GM23338 (cell line): ENCODE data around the gene PCNX3. TPM values are rescaled to one million over a fixed set of nuclear protein-coding genes. Genes with fewer than 3 reads are reported as not detected.

Source experiments
- ATAC-seq: fragments of 200-7000 bp; cut with Tn5 transposase; 3 replicates; pipeline ENCODE4 v1.9.1; 2020
- DNase-seq: peaks from one replicate; pipeline ENCODE4 v3.0.0-alpha.2; 2015; ENCODE audit warnings: low spot score
- H2AFZ ChIP-seq: fragments of 200-600 bp; sonication (generic); 2 replicates; pipeline ENCODE4 v1.8.0; 2016; ENCODE audit warnings: antibody characterized with exemption, mild to moderate bottlenecking, moderate library complexity
- H3F3A ChIP-seq: fragments of 200-600 bp; sonication (generic); replicated peaks from 2 replicates; pipeline ENCODE4 v1.8.0; 2017; ENCODE audit warnings: antibody characterized with exemption, mixed run types, low read depth
- H3K27ac ChIP-seq: fragments of 200-600 bp; sonication (generic); 2 replicates; pipeline ENCODE4 v1.6.1; 2016; ENCODE audit warnings: low read depth
- H3K27me3 ChIP-seq: fragments of 200-600 bp; sonication (generic); 2 replicates; pipeline ENCODE4 v1.8.0; 2016; ENCODE audit warnings: mild to moderate bottlenecking, mixed run types, moderate library complexity; ENCODE audit not compliant: insufficient read depth
- H3K36me3 ChIP-seq: fragments of 200-600 bp; sonication (generic); 2 replicates; pipeline ENCODE4 v1.8.0; 2016; ENCODE audit warnings: mild to moderate bottlenecking; ENCODE audit not compliant: insufficient read depth
- H3K4me1 ChIP-seq: fragments of 200-600 bp; sonication (generic); 2 replicates; pipeline ENCODE4 v1.8.0; 2016; ENCODE audit warnings: mild to moderate bottlenecking, moderate library complexity; ENCODE audit not compliant: insufficient read depth
- H3K4me2 ChIP-seq: fragments of 200-600 bp; sonication (generic); 2 replicates; pipeline ENCODE4 v1.7.1; 2017; ENCODE audit warnings: mixed run types
- H3K4me3 ChIP-seq: fragments of 200-600 bp; sonication (generic); 2 replicates; pipeline ENCODE4 v1.6.1; 2016; ENCODE audit warnings: mixed run types
- H3K79me2 ChIP-seq: fragments of 200-600 bp; sonication (generic); replicated peaks from 2 replicates; pipeline ENCODE4 v1.8.0; 2017; ENCODE audit warnings: mild to moderate bottlenecking; ENCODE audit not compliant: insufficient read depth
- H3K9me2 ChIP-seq: fragments of 200-600 bp; sonication (generic); 2 replicates; pipeline ENCODE4 v1.8.0; 2017; ENCODE audit not compliant: insufficient read depth
- H4K20me1 ChIP-seq: fragments of 200-600 bp; sonication (generic); replicated peaks from 2 replicates; pipeline ENCODE4 v1.8.0; 2017; ENCODE audit warnings: mild to moderate bottlenecking; ENCODE audit not compliant: insufficient read depth
- H3K27ac Mint-ChIP-seq: 2 replicates; pipeline ENCODE4 v1.8.0; 2020; ENCODE audit warnings: inconsistent platforms, mild to moderate bottlenecking, moderate library complexity, mixed read lengths
- H3K27me3 Mint-ChIP-seq: 3 replicates; pipeline ENCODE4 v1.8.0; 2022; ENCODE audit warnings: low read depth, mild to moderate bottlenecking, moderate library complexity, mixed read lengths, inconsistent platforms; ENCODE audit not compliant: insufficient read depth, poor library complexity
- H3K36me3 Mint-ChIP-seq: 3 replicates; pipeline ENCODE4 v1.8.0; 2021; ENCODE audit warnings: low read depth, mild to moderate bottlenecking, inconsistent platforms, moderate library complexity, mixed read lengths
- H3K4me1 Mint-ChIP-seq: 3 replicates; pipeline ENCODE4 v1.8.0; 2020; ENCODE audit warnings: mild to moderate bottlenecking, inconsistent platforms, mixed read lengths
- H3K4me3 Mint-ChIP-seq: 3 replicates; pipeline ENCODE4 v1.8.0; 2021; ENCODE audit warnings: moderate library complexity, mild to moderate bottlenecking, inconsistent platforms, mixed read lengths
- H3K9me3 Mint-ChIP-seq: 3 replicates; pipeline ENCODE4 v1.8.0; 2020; ENCODE audit warnings: moderate library complexity, mild to moderate bottlenecking, inconsistent platforms, mixed read lengths
- CREB1 ChIP-seq: fragments of 250-450 bp; sonication (Bioruptor Pico); IDR thresholded peaks from 2 replicates; pipeline ENCODE4 v1.5.0; 2020; ENCODE audit warnings: low read depth, mild to moderate bottlenecking, moderate library complexity
- EZH2 ChIP-seq: fragments of 200-600 bp; sonication (generic); IDR thresholded peaks from one replicate; pipeline ENCODE4 v1.8.0; 2017; ENCODE audit warnings: antibody characterized with exemption, mild to moderate bottlenecking, low read depth; ENCODE audit not compliant: unreplicated experiment
- EZH2phosphoT487 ChIP-seq: fragments of 200-600 bp; sonication (generic); IDR thresholded peaks from one replicate; pipeline ENCODE4 v1.8.1; 2018; ENCODE audit warnings: antibody characterized with exemption; ENCODE audit not compliant: unreplicated experiment
- JUNB ChIP-seq: IDR thresholded peaks from one replicate; pipeline ENCODE4 v1.6.1; 2016; ENCODE audit warnings: antibody characterized with exemption; ENCODE audit not compliant: unreplicated experiment
- POLR2AphosphoS5 ChIP-seq: IDR thresholded peaks from 2 replicates; pipeline ENCODE4 v1.6.1; 2016; ENCODE audit warnings: antibody characterized with exemption, low read depth
- ZNF114 ChIP-seq: fragments of 250-450 bp; sonication (Bioruptor Pico); IDR thresholded peaks from 2 replicates; pipeline ENCODE4 v1.5.0; 2020; ENCODE audit warnings: mild to moderate bottlenecking, moderate library complexity
- ZNF331 ChIP-seq: fragments of 250-450 bp; sonication (Bioruptor Pico); IDR thresholded peaks from 2 replicates; pipeline ENCODE4 v1.5.0; 2020; ENCODE audit warnings: low read depth, mild to moderate bottlenecking, moderate library complexity
- polyA plus RNA-seq: library from polyadenylated mRNA; unstranded; fragments of >200 nt; fragmentation: Nextera tagmentation; extraction: Ambion mirVana; gene quantifications from 2 replicates; pipeline ENCODE4 v1.2.1, GENCODE V29; 2016
- total RNA-seq: library from RNA; depleted of rRNA; stranded (reverse); fragments of >200 nt; shearing (Covaris generic); gene quantifications from 2 replicates; pipeline ENCODE4 v1.2.3, GENCODE V29; 2014

Gene PCNX3
- total and polyA plus RNA-seq, 2 experiments from 2014 or later = 8.7 to 52.2 TPM

- H3K36me3 Mint-ChIP-seq = peaks cover 29% of the 10 kb centered on the region
- H3K27me3 Mint-ChIP-seq = peaks cover 7% of the 10 kb centered on the region
- Histone ChIP-seq H4K20me1 (no peaks in the 10 kb centered on the region; the same call in 1 of the 2 replicates), H3K27ac (peak within 1 kb of the TSS; percentile 87), H3K9me2 (no peaks in the 10 kb centered on the region), H3K4me2 (peak within 1 kb of the TSS; percentile 98), H3K4me1 (no peaks in the 10 kb centered on the region; the same call in 1 of the 2 replicates), H3F3A (no peaks in the 10 kb centered on the region), H3K27me3 (no peaks in the 10 kb centered on the region), H2AFZ (peak within 1 kb of the TSS; percentile 97), H3K4me3 (peak within 1 kb of the TSS; percentile 95), H3K79me2 (peaks cover 14% of the 10 kb centered on the region), H3K36me3 (peaks cover 6% of the 10 kb centered on the region; the same call in 1 of the 2 replicates)
- H3K9me3 Mint-ChIP-seq = no peaks in the 10 kb centered on the region
- peak; percentile 71 for TF ChIP-seq CREB1 (CRISPR knock-in tag)
- no peak for TF ChIP-seq ZNF331 (CRISPR knock-in tag)
- TF ChIP-seq EZH2phosphoT487 = no peak
- peak; percentile 91 for TF ChIP-seq JUNB
- TF ChIP-seq POLR2AphosphoS5 = peak; percentile 43; the same call in 1 of the 2 replicates
- DNase-seq (peak; percentile 95), ATAC-seq (peak; percentile 90)
- peak within 1 kb of the TSS; percentile 87 for H3K4me3 Mint-ChIP-seq
- H3K4me1 Mint-ChIP-seq = peaks cover 7% of the 10 kb centered on the region
- H3K27ac Mint-ChIP-seq = peak within 1 kb of the TSS; percentile 93
Observed at GRCh38 chr11:65662799-65663638, 47.4 kb downstream of the PCNX3 start, which contains the start of gene RELA. Gene RELA (minus strand): TSS chr11:65662916. CDS start chr11:65662832, 84 bp downstream.

- peak overlapping the region; percentile 97 for H2AFZ ChIP-seq
- H3K36me3 ChIP-seq = 0 out of 2 replicates have a peak, but pooled peaks cover 4% of the 10 kb centered on the region
- no peaks in the 10 kb centered on the region; the same call in 1 of the 2 replicates for H3K4me1 ChIP-seq
- H3K4me3 Mint-ChIP-seq = peak overlapping the region; percentile 87
- H3K4me1 Mint-ChIP-seq = peaks cover 7% of the 10 kb centered on the region
- peak overlapping the region; percentile 93; the same call in 1 of the 2 replicates for H3K27ac Mint-ChIP-seq
- H3F3A ChIP-seq = no peaks in the 10 kb centered on the region
- DNase-seq (peak; percentile 60), ATAC-seq (peak; percentile 41)
- no peaks in the 10 kb centered on the region for H3K9me3 Mint-ChIP-seq
- H3K79me2 ChIP-seq = peaks cover 14% of the 10 kb centered on the region
- H4K20me1 ChIP-seq = no peaks in the 10 kb centered on the region
- peak overlapping the region; percentile 87 for H3K27ac ChIP-seq
- H3K4me3 ChIP-seq = peak overlapping the region; percentile 95
- H3K36me3 Mint-ChIP-seq = peaks cover 22% of the 10 kb centered on the region
- TF ChIP-seq EZH2 (no peak), CREB1 (CRISPR knock-in tag) (no peak), POLR2AphosphoS5 (0 out of 2 replicates have a peak, but pooled peaks have one; percentile 7)
- no peaks in the 10 kb centered on the region for H3K27me3 ChIP-seq
- peaks cover 7% of the 10 kb centered on the region for H3K27me3 Mint-ChIP-seq
- no peaks in the 10 kb centered on the region for H3K9me2 ChIP-seq
- peak overlapping the region; percentile 78 for H3K4me2 ChIP-seq
Observed at GRCh38 chr11:65663639-65664200, 48.1 kb downstream of the PCNX3 start.

GRCh38 chr11:65672180-65672860, 56.7 kb downstream of the PCNX3 start:
- Mint-ChIP-seq H3K27ac (no peak overlapping the region), H3K36me3 (no peaks in the 10 kb centered on the region), H3K4me3 (no peak overlapping the region)

More at GRCh38 chr11:65672180-65672860, 56.7 kb downstream of the PCNX3 start:
- H3K27ac ChIP-seq = no peak overlapping the region
- DNase-seq (no peak), ATAC-seq (no peak)
- no peaks in the 10 kb centered on the region for H4K20me1 ChIP-seq
- H3K79me2 ChIP-seq = no peaks in the 10 kb centered on the region
- H3K4me3 ChIP-seq = no peak overlapping the region
- H3K9me2 ChIP-seq = no peaks in the 10 kb centered on the region
- no peaks in the 10 kb centered on the region for H3K9me3 Mint-ChIP-seq
- no peaks in the 10 kb centered on the region for H3K4me1 ChIP-seq
- H3F3A ChIP-seq = no peaks in the 10 kb centered on the region
- H3K27me3 ChIP-seq = no peaks in the 10 kb centered on the region
- H3K4me2 ChIP-seq = no peak overlapping the region
- TF ChIP-seq EZH2 = no peak
- no peak for TF ChIP-seq ZNF114 (CRISPR knock-in tag)
- no peaks in the 10 kb centered on the region for H3K36me3 ChIP-seq
- H3K4me1 Mint-ChIP-seq = no peaks in the 10 kb centered on the region
- H3K27me3 Mint-ChIP-seq = no peaks in the 10 kb centered on the region
- H2AFZ ChIP-seq = no peak overlapping the region
